Trophoblast cell (in vitro differentiated cells and primary cell): Measurements from ENCODE around the gene GALP.

ENCODE experiments used
- DNase-seq, 2 donors: peaks; one replicate each; pipeline ENCODE4 v3.0.0-alpha.2; 2016
- H2AFZ ChIP-seq: 2 replicates; pipeline ENCODE4 v1.6.1; 2013; ENCODE audit warnings: low read length, moderate library complexity, mild to moderate bottlenecking; ENCODE audit not compliant: insufficient read depth, poor library complexity
- H2AK5ac ChIP-seq: 2 replicates; pipeline ENCODE4 v1.6.1; 2013; ENCODE audit warnings: mild to moderate bottlenecking, low read length
- H2BK120ac ChIP-seq: 2 replicates; pipeline ENCODE4 v1.6.1; 2013; ENCODE audit warnings: low read length, mild to moderate bottlenecking, moderate library complexity; ENCODE audit not compliant: insufficient read depth, poor library complexity
- H2BK12ac ChIP-seq: 2 replicates; pipeline ENCODE4 v1.6.1; 2013; ENCODE audit warnings: mild to moderate bottlenecking, low read length, moderate library complexity
- H2BK5ac ChIP-seq: 2 replicates; pipeline ENCODE4 v1.6.1; 2013; ENCODE audit warnings: low read length, low read depth, moderate library complexity, mild to moderate bottlenecking; ENCODE audit not compliant: poor library complexity
- H3K14ac ChIP-seq: 2 replicates; pipeline ENCODE4 v1.6.1; 2013; ENCODE audit warnings: mild to moderate bottlenecking, low read length
- H3K18ac ChIP-seq: 2 replicates; pipeline ENCODE4 v1.6.1; 2013; ENCODE audit warnings: mild to moderate bottlenecking, low read length
- H3K23ac ChIP-seq: 2 replicates; pipeline ENCODE4 v1.6.1; 2013; ENCODE audit warnings: low read length
- H3K27ac ChIP-seq: 2 replicates; pipeline ENCODE4 v1.5.1; 2013; ENCODE audit warnings: low read depth, mild to moderate bottlenecking, inconsistent platforms, low read length, moderate library complexity
- H3K27me3 ChIP-seq: 2 replicates; pipeline ENCODE4 v1.6.1; 2013; ENCODE audit warnings: inconsistent platforms, mild to moderate bottlenecking, low read length, moderate library complexity; ENCODE audit not compliant: insufficient read depth
- H3K36me3 ChIP-seq, 2 experiments: 1 replicate in 1 of 2; 2 replicates in 1 of 2; pipeline ENCODE4 v1.6.1; 2013; ENCODE audit warnings: low read length in 2 of 2, mild to moderate bottlenecking in 2 of 2, moderate library complexity in 1 of 2; ENCODE audit not compliant: insufficient read depth in 2 of 2, control insufficient read depth in 1 of 2
- H3K4ac ChIP-seq: 2 replicates; pipeline ENCODE4 v1.6.1; 2013; ENCODE audit warnings: low read depth, mild to moderate bottlenecking, low read length, moderate library complexity
- H3K4me1 ChIP-seq, 2 experiments: 1 replicate in 1 of 2; 2 replicates in 1 of 2; pipeline ENCODE4 v1.6.1; 2013; ENCODE audit warnings: low read length in 2 of 2, mild to moderate bottlenecking in 2 of 2, moderate library complexity in 1 of 2; ENCODE audit not compliant: insufficient read depth in 2 of 2, control insufficient read depth in 1 of 2
- H3K4me2 ChIP-seq: 2 replicates; pipeline ENCODE4 v1.6.1; 2013; ENCODE audit warnings: inconsistent platforms, mild to moderate bottlenecking, low read length, moderate library complexity
- H3K4me3 ChIP-seq: 2 replicates; pipeline ENCODE4 v1.5.1; 2013; ENCODE audit warnings: mild to moderate bottlenecking, low read depth, low read length, inconsistent platforms
- H3K79me1 ChIP-seq: one replicate; pipeline ENCODE4 v1.6.1; 2013; ENCODE audit warnings: low read length
- H3K79me2 ChIP-seq: 2 replicates; pipeline ENCODE4 v1.6.1; 2013; ENCODE audit warnings: low read length, mild to moderate bottlenecking; ENCODE audit not compliant: control insufficient read depth, insufficient read depth, poor library complexity
- H3K9ac ChIP-seq: 2 replicates; pipeline ENCODE4 v1.6.1; 2013; ENCODE audit warnings: mild to moderate bottlenecking, low read length
- H3K9me3 ChIP-seq: 2 replicates; pipeline ENCODE4 v1.6.1; 2013; ENCODE audit warnings: low read depth, mild to moderate bottlenecking, control low read depth, inconsistent platforms, low read length; ENCODE audit not compliant: insufficient read depth
- H4K12ac ChIP-seq: 2 replicates; pipeline ENCODE4 v1.6.1; 2013; ENCODE audit warnings: low read depth, mild to moderate bottlenecking, low read length, moderate library complexity
- H4K8ac ChIP-seq: 2 replicates; pipeline ENCODE4 v1.6.1; 2013; ENCODE audit warnings: low read depth, mild to moderate bottlenecking, low read length, moderate library complexity
- H4K91ac ChIP-seq: one replicate; pipeline ENCODE4 v1.6.1; 2013; ENCODE audit warnings: low read depth, mild to moderate bottlenecking, low read length, moderate library complexity
- WGBS: extraction: QIAGEN DNeasy Blood & Tissue Kit; methylation state at CpG from one replicate; pipeline ENCODE4 v1.1.7; 2013; ENCODE audit warnings: missing lambda C conversion rate; ENCODE audit not compliant: insufficient read length, insufficient coverage; ENCODE audit errors: extremely low coverage; 5-methylcytosine and 5-hydroxymethylcytosine counted together

Gene GALP

GRCh38 chr19:56177564-56178243, 1.9 kb downstream of the GALP start:
- WGBS = no CpG with 5 or more reads among the region's 11 CpGs
- no peak overlapping the region for H2BK5ac ChIP-seq

GRCh38 chr19:56189785-56190184, 14.0 kb downstream of the GALP start:
- Histone ChIP-seq H3K4ac (no peak overlapping the region), H3K18ac (no peak overlapping the region), H3K9me3 (no peaks in the 10 kb centered on the region), H3K27ac (no peak overlapping the region), H4K91ac (no peak overlapping the region), H3K9ac (no peak overlapping the region), H4K12ac (no peak overlapping the region), H3K14ac (no peak overlapping the region), H3K79me1 (no peaks in the 10 kb centered on the region), H2BK120ac (no peak overlapping the region), H3K79me2 (no peaks in the 10 kb centered on the region), H3K36me3 (no peaks in the 10 kb centered on the region), H3K4me2 (no peak overlapping the region), H3K4me3 (no peak overlapping the region), H3K27me3 (no peaks in the 10 kb centered on the region), H2BK5ac (no peak overlapping the region), H2AFZ (no peak overlapping the region), H4K8ac (no peak overlapping the region), H2AK5ac (no peak overlapping the region), H3K23ac (no peak overlapping the region), H2BK12ac (no peak overlapping the region), H3K4me1 (no peaks in the 10 kb centered on the region)
- WGBS = no CpG with 5 or more reads among the region's 17 CpGs
- DNase-seq = no peak

More at GRCh38 chr19:56177564-56178243, 1.9 kb downstream of the GALP start:
- Histone ChIP-seq H3K4ac (no peak overlapping the region), H4K8ac (no peak overlapping the region), H3K4me1 (no peaks in the 10 kb centered on the region), H2BK120ac (no peak overlapping the region), H2BK12ac (no peak overlapping the region), H3K79me2 (no peaks in the 10 kb centered on the region), H3K79me1 (no peaks in the 10 kb centered on the region), H3K14ac (no peak overlapping the region), H3K18ac (no peak overlapping the region), H4K12ac (no peak overlapping the region), H3K4me3 (no peak overlapping the region), H2AK5ac (no peak overlapping the region), H3K9ac (no peak overlapping the region), H3K27ac (no peak overlapping the region), H3K36me3 (no peaks in the 10 kb centered on the region), H2AFZ (no peak overlapping the region), H3K27me3 (no peaks in the 10 kb centered on the region), H3K4me2 (no peak overlapping the region), H3K23ac (no peak overlapping the region), H4K91ac (no peak overlapping the region), H3K9me3 (no peaks in the 10 kb centered on the region)
- no peak for DNase-seq

GRCh38 chr19:56191115-56191514, 15.3 kb downstream of the GALP start:
- no peak overlapping the region for H2BK120ac ChIP-seq
- no peak overlapping the region for H3K23ac ChIP-seq
- H3K4me1 ChIP-seq = no peaks in the 10 kb centered on the region
- no peak overlapping the region for H3K14ac ChIP-seq
- H3K4me2 ChIP-seq = no peak overlapping the region
- H2AK5ac ChIP-seq = no peak overlapping the region
- no peak overlapping the region for H4K12ac ChIP-seq
- no peak for DNase-seq
- H4K91ac ChIP-seq = no peak overlapping the region
- no peak overlapping the region for H3K9ac ChIP-seq
- no peaks in the 10 kb centered on the region for H3K79me1 ChIP-seq
- H3K36me3 ChIP-seq = no peaks in the 10 kb centered on the region
- no peak overlapping the region for H4K8ac ChIP-seq
- no peak overlapping the region for H3K18ac ChIP-seq
- no peaks in the 10 kb centered on the region for H3K27me3 ChIP-seq
- H3K4ac ChIP-seq = no peak overlapping the region
- H3K27ac ChIP-seq = no peak overlapping the region
- H3K9me3 ChIP-seq = no peaks in the 10 kb centered on the region
- no peak overlapping the region for H2BK5ac ChIP-seq
- H2BK12ac ChIP-seq = no peak overlapping the region
- no peak overlapping the region for H3K4me3 ChIP-seq
- H3K79me2 ChIP-seq = no peaks in the 10 kb centered on the region
- H2AFZ ChIP-seq = no peak overlapping the region
- WGBS = no CpG with 5 or more reads among the region's 7 CpGs

- no peak overlapping the region for H3K4me3 ChIP-seq
- H2AK5ac ChIP-seq = no peak overlapping the region
- DNase-seq = no peak
- H3K18ac ChIP-seq = no peak overlapping the region
- H3K79me1 ChIP-seq = no peaks in the 10 kb centered on the region
- no peak overlapping the region for H4K8ac ChIP-seq
- H3K27ac ChIP-seq = no peak overlapping the region
- H3K4me1 ChIP-seq = no peaks in the 10 kb centered on the region
- no peak overlapping the region for H3K9ac ChIP-seq
- no peak overlapping the region for H2BK120ac ChIP-seq
- no peaks in the 10 kb centered on the region for H3K79me2 ChIP-seq
- no peak overlapping the region for H3K23ac ChIP-seq
- H3K27me3 ChIP-seq = no peaks in the 10 kb centered on the region
- no peak overlapping the region for H4K91ac ChIP-seq
- H3K4ac ChIP-seq = no peak overlapping the region
- H3K14ac ChIP-seq = no peak overlapping the region
- no peaks in the 10 kb centered on the region for H3K9me3 ChIP-seq
- no peaks in the 10 kb centered on the region for H3K36me3 ChIP-seq
- H2BK5ac ChIP-seq = no peak overlapping the region
- WGBS = no CpG with 5 or more reads among the region's 10 CpGs
- no peak overlapping the region for H3K4me2 ChIP-seq
- H4K12ac ChIP-seq = no peak overlapping the region
- no peak overlapping the region for H2AFZ ChIP-seq
- H2BK12ac ChIP-seq = no peak overlapping the region
Measured at GRCh38 chr19:56191711-56192110, 15.9 kb downstream of the GALP start.
